Esophagus squamous epithelium (tissue), 5 donors: ENCODE measurements around the gene CYTL1. TPM values are rescaled to one million over a fixed set of nuclear protein-coding genes. Genes with fewer than 3 reads are reported as not detected.

ENCODE experiments used
- DNase-seq: peaks from one replicate; lab custom pipeline; 2025; lab: John Stamatoyannopoulos, UW
- H3K27ac ChIP-seq, 4 donors: fragments of 200-600 bp; sonication (generic); one replicate each; pipeline ENCODE4 v1.5.1; 2016 to 2019; ENCODE audit warnings: mild to moderate bottlenecking in 1 of 4
- H3K27me3 ChIP-seq, 4 donors: fragments of 200-600 bp; sonication (generic); 1 replicate in 3 of 4; 2 replicates in 1 of 4; pipeline versions ENCODE4 v1.5.1 to v1.6.0; 2017 to 2021; ENCODE audit warnings: antibody characterized with exemption in 1 of 4
- H3K36me3 ChIP-seq, 3 donors: fragments of 200-600 bp; sonication (generic); one replicate each; pipeline ENCODE4 v1.5.1; 2016 to 2019
- H3K4me1 ChIP-seq, 3 donors: fragments of 200-600 bp; sonication (generic); one replicate each; pipeline ENCODE4 v1.5.1; 2017 to 2019
- H3K4me3 ChIP-seq, 4 donors: fragments of 200-600 bp; sonication (generic); 1 replicate in 3 of 4; 2 replicates in 1 of 4; pipeline ENCODE4 v1.5.1; 2016 to 2019; ENCODE audit warnings: mild to moderate bottlenecking in 2 of 4, moderate library complexity in 1 of 4
- H3K9me3 ChIP-seq, 3 donors: fragments of 200-600 bp; sonication (generic); one replicate each; pipeline ENCODE4 v1.5.1; 2016 to 2019
- CTCF ChIP-seq, 6 experiments: fragments of 450-650 bp in 4 of 6; fragments of 200-600 bp in 2 of 6; sonication (generic) in 2 of 6; IDR thresholded peaks; one replicate each; pipeline ENCODE4 v1.5.1; 2016 to 2019; ENCODE audit warnings: antibody characterized with exemption in 6 of 6, mild to moderate bottlenecking in 4 of 6, moderate library complexity in 4 of 6
- POLR2A ChIP-seq, 4 donors: fragments of 450-650 bp; IDR thresholded peaks; one replicate each; pipeline ENCODE4 v1.6.1; 2017; ENCODE audit warnings: antibody characterized with exemption in 4 of 4, mild to moderate bottlenecking in 4 of 4, moderate library complexity in 3 of 4
- whole genome bisulfite sequencing, 2 donors: methylation state at CpG; one replicate each; pipeline ENCODE4 v1.1.5; 2018; 5-methylcytosine and 5-hydroxymethylcytosine counted together
- intact Hi-C: fragments of 100-400 bp; cut with DNase I; formaldehyde crosslinking; loops from one replicate; pipeline ENCODE4 v1.15.0; 2022
- total RNA-seq, 4 donors: library from RNA; depleted of rRNA; stranded (reverse); fragments of >200 nt; gene quantifications; one replicate each; pipeline ENCODE4 v1.1.0, GENCODE V29; 2016
- donor health status: DM: yes; HTN: yes; CAD: no.

The CYTL1 gene
- total RNA-seq, 4 donors from 2014 or later, result 1.0 to 2.5 TPM; not detected in 2

- TF ChIP-seq POLR2A (IDR thresholded peaks at IDR 0.05), result no peak
- TF ChIP-seq CTCF (IDR thresholded peaks at IDR 0.05), result no peak
- intact Hi-C loops, result no loop called here
- no peak for DNase-seq
- WGBS, 2 donors, result 80% methylated on average over 1 of the region's 1 CpG; no CpG with 5 or more reads in 1 of the 2 donors
- Histone ChIP-seq H3K27me3 (no peaks in the 10 kb centered on the region), H3K36me3 (no peaks in the 10 kb centered on the region), H3K9me3 (no peaks in the 10 kb centered on the region), H3K27ac (no peak overlapping the region), H3K4me1 (peaks cover 0 to 5% (median 0%) of the 10 kb centered on the region in 3 donors), H3K4me3 (no peak overlapping the region)
Measured at GRCh38 chr4:4985844-4986243, 33.4 kb downstream of the CYTL1 start.

- DNase-seq, result no peak
- TF ChIP-seq POLR2A (IDR thresholded peaks at IDR 0.05) (no peak), CTCF (IDR thresholded peaks at IDR 0.05) (no peak)
- Histone ChIP-seq H3K4me3 (no peak overlapping the region), H3K27me3 (no peaks in the 10 kb centered on the region), H3K9me3 (no peaks in the 10 kb centered on the region), H3K36me3 (no peaks in the 10 kb centered on the region), H3K4me1 (no peaks in the 10 kb centered on the region), H3K27ac (no peak overlapping the region)
- intact Hi-C loops, result no loop called here
- 79 to 91% methylated on average over 2 of the region's 2 CpGs for WGBS, 2 donors
Measured at GRCh38 chr4:4985036-4985435, 34.2 kb downstream of the CYTL1 start.

- no peaks in the 10 kb centered on the region for H3K4me1 ChIP-seq
- H3K36me3 ChIP-seq, result no peaks in the 10 kb centered on the region
- DNase-seq, result no peak
- WGBS, 2 donors, result 60 to 69% methylated on average over 2 of the region's 2 CpGs
- no peak overlapping the region for H3K4me3 ChIP-seq
- TF ChIP-seq CTCF (IDR thresholded peaks at IDR 0.05) (no peak), POLR2A (IDR thresholded peaks at IDR 0.05) (no peak)
- H3K9me3 ChIP-seq, result no peaks in the 10 kb centered on the region
- intact Hi-C loops, result no loop called here
- no peaks in the 10 kb centered on the region for H3K27me3 ChIP-seq
- H3K27ac ChIP-seq, result no peak overlapping the region
Measured at GRCh38 chr4:4984186-4984585, 35.1 kb downstream of the CYTL1 start.

GRCh38 chr4:4981827-4982226, 37.4 kb downstream of the CYTL1 start:
- TF ChIP-seq CTCF (IDR thresholded peaks at IDR 0.05) (no peak), POLR2A (IDR thresholded peaks at IDR 0.05) (no peak)
- DNase-seq, result no peak
- intact Hi-C loops, result no loop called here

GRCh38 chr4:4981427-4981826, 37.8 kb downstream of the CYTL1 start:
- no peak overlapping the region for H3K4me3 ChIP-seq
- intact Hi-C loops, result no loop called here
- TF ChIP-seq POLR2A (IDR thresholded peaks at IDR 0.05), result no peak
- no peak for TF ChIP-seq CTCF (IDR thresholded peaks at IDR 0.05)
- no peaks in the 10 kb centered on the region for H3K36me3 ChIP-seq
- 35 to 61% methylated on average over 2 to 3 of the region's 3 CpGs for WGBS, 2 donors
- peak overlapping the region in 1 of 4 donors; percentile 60 for H3K27ac ChIP-seq
- H3K4me1 ChIP-seq, result no peaks in the 10 kb centered on the region
- H3K9me3 ChIP-seq, result no peaks in the 10 kb centered on the region
- no peak for DNase-seq
- no peaks in the 10 kb centered on the region for H3K27me3 ChIP-seq

More at GRCh38 chr4:4981827-4982226, 37.4 kb downstream of the CYTL1 start:
- Histone ChIP-seq H3K27me3 (no peaks in the 10 kb centered on the region), H3K36me3 (no peaks in the 10 kb centered on the region), H3K9me3 (no peaks in the 10 kb centered on the region), H3K27ac (peak overlapping the region in 1 of 4 donors; percentile 19), H3K4me1 (no peaks in the 10 kb centered on the region), H3K4me3 (no peak overlapping the region)
- 48 to 51% methylated on average over 8 of the region's 8 CpGs for WGBS, 2 donors
